ENCODE results near the gene FAM177A1.
"Not testable (repeated sequence)": the region's sequence is repeated elsewhere in the genome, so short reads cannot be mapped to it uniquely, and the experiment has no call there.

Gene FAM177A1

GRCh38 chr14:35046048-35046750 lies at the start of gene FAM177A1:
Gene FAM177A1 (plus strand): TSS chr14:35046272. CDS start chr14:35046464, 192 bp downstream.
- DNase-seq (ENCODE audit: low read depth in 2 of 2) = peak; percentile 94 to 97

GRCh38 chr14:34997762-34998161 lies 48.3 kb upstream of the FAM177A1 start:
- no peak for DNase-seq (ENCODE audit: low read depth in 2 of 2)

GRCh38 chr14:34999500-34999899 lies 46.6 kb upstream of the FAM177A1 start:
- no peak for DNase-seq (ENCODE audit: low read depth in 2 of 2)

- DNase-seq (ENCODE audit: low read depth in 2 of 2) = no peak
These were observed 44.5 kb upstream of the FAM177A1 start for GRCh38 chr14:35001621-35002020.

GRCh38 chr14:35004839-35005238 lies 41.2 kb upstream of the FAM177A1 start:
- no peak for DNase-seq (ENCODE audit: low read depth in 2 of 2)

GRCh38 chr14:35016568-35016967 lies 29.5 kb upstream of the FAM177A1 start:
- DNase-seq (ENCODE audit: low read depth in 2 of 2) = no peak

GRCh38 chr14:35020713-35021112 lies 25.4 kb upstream of the FAM177A1 start:
- DNase-seq (ENCODE audit: low read depth in 2 of 2) = no peak

GRCh38 chr14:35028435-35028834 lies 17.6 kb upstream of the FAM177A1 start:
- no peak for DNase-seq (ENCODE audit: low read depth in 2 of 2)

GRCh38 chr14:35032562-35032961 lies 13.5 kb upstream of the FAM177A1 start:
- no peak for DNase-seq (ENCODE audit: low read depth in 2 of 2)

GRCh38 chr14:35034440-35034833 lies 11.6 kb upstream of the FAM177A1 start:
- no peak for DNase-seq (ENCODE audit: low read depth in 2 of 2)

- DNase-seq (ENCODE audit: low read depth in 2 of 2) = not testable (repeated sequence)
These were observed 11.0 kb upstream of the FAM177A1 start for GRCh38 chr14:35034944-35035554.

GRCh38 chr14:35038312-35038711 lies 7.8 kb upstream of the FAM177A1 start:
- not testable (repeated sequence) for DNase-seq (ENCODE audit: low read depth in 2 of 2)

- no peak for DNase-seq (ENCODE audit: low read depth in 2 of 2)
These were observed 3.4 kb upstream of the FAM177A1 start for GRCh38 chr14:35042632-35043031.

GRCh38 chr14:35043046-35043445 lies 3.0 kb upstream of the FAM177A1 start:
- no peak for DNase-seq (ENCODE audit: low read depth in 2 of 2)

GRCh38 chr14:35044939-35045797 lies 904 bp upstream of the FAM177A1 start:
- DNase-seq (ENCODE audit: low read depth in 2 of 2) = peak in 1 of 2 donors; percentile 13

- no peak for DNase-seq (ENCODE audit: low read depth in 2 of 2)
These were observed 349 bp upstream of the FAM177A1 start for GRCh38 chr14:35045798-35046047.

- peak in 1 of 2 donors; percentile 7 for DNase-seq (ENCODE audit: low read depth in 2 of 2)
These were observed 872 bp downstream of the FAM177A1 start for GRCh38 chr14:35046751-35047536.

- DNase-seq (ENCODE audit: low read depth in 2 of 2) = no peak
These were observed 2.0 kb downstream of the FAM177A1 start for GRCh38 chr14:35047976-35048513.

- no peak for DNase-seq (ENCODE audit: low read depth in 2 of 2)
These were observed 4.6 kb downstream of the FAM177A1 start for GRCh38 chr14:35050652-35051051.

GRCh38 chr14:35051796-35052195 lies 5.7 kb downstream of the FAM177A1 start:
- no peak for DNase-seq (ENCODE audit: low read depth in 2 of 2)

- DNase-seq (ENCODE audit: low read depth in 2 of 2) = no peak
These were observed 6.6 kb downstream of the FAM177A1 start for GRCh38 chr14:35052637-35053036.

Data from stimulated activated CD4-positive, alpha-beta T cell treated with anti-CD3 and anti-CD28 coated beads, Interleukin-1b, Interleukin-23, amount 100 ng/mL, for 4 hours (primary cell).